A673 (cell line): Measurements from ENCODE around the gene NHLH2. TPM values are rescaled to one million over a fixed set of nuclear protein-coding genes. Genes with fewer than 3 reads are reported as not detected.

Experiments used
- BruUV-seq: library from RNA; stranded (reverse); fragments of 400-500 nt; replicated peaks from 2 replicates; lab custom pipeline; 2021; lab: Mats Ljungman, UMichigan
- CTCF ChIA-PET: fragments of 300-600 bp; sonication (Branson Sonifier 250); formaldehyde crosslinking; loops from one replicate; lab custom pipeline; 2022; ENCODE audit warnings: antibody characterized with exemption; lab: Charles Lee
- POLR2A ChIA-PET: fragments of 300-600 bp; sonication (Branson Sonifier 250); formaldehyde crosslinking; loops from one replicate; lab custom pipeline; 2022; ENCODE audit warnings: antibody characterized with exemption; ENCODE audit not compliant: low non-redundant PET; lab: Charles Lee
- DNase-seq: peaks from one replicate; pipeline ENCODE4 v3.0.0-alpha.2; 2015; ENCODE audit warnings: low spot score
- H3K27ac ChIP-seq: fragments of 200-600 bp; sonication (generic); 2 replicates; pipeline ENCODE4 v1.5.1; 2016; ENCODE audit warnings: mixed run types, low read depth, mild to moderate bottlenecking, mixed read lengths, antibody characterized with exemption, low read length; ENCODE audit not compliant: poor library complexity, severe bottlenecking
- H3K27me3 ChIP-seq: fragments of 200-600 bp; sonication (generic); replicated peaks from 2 replicates; pipeline ENCODE4 v1.6.1; 2017; ENCODE audit warnings: mixed run types, low read depth, mild to moderate bottlenecking, mixed read lengths, antibody characterized with exemption, low read length; ENCODE audit not compliant: insufficient read depth, poor library complexity
- H3K36me3 ChIP-seq: fragments of 200-600 bp; sonication (generic); 2 replicates; pipeline ENCODE4 v1.6.1; 2016; ENCODE audit warnings: mixed run types, mild to moderate bottlenecking, mixed read lengths, antibody characterized with exemption, low read length; ENCODE audit not compliant: insufficient read depth, poor library complexity, severe bottlenecking
- H3K4me1 ChIP-seq: fragments of 200-600 bp; sonication (generic); 2 replicates; pipeline ENCODE4 v1.6.1; 2017; ENCODE audit warnings: mixed run types, mild to moderate bottlenecking, mixed read lengths, antibody characterized with exemption, low read length; ENCODE audit not compliant: insufficient read depth, poor library complexity, severe bottlenecking
- H3K4me3 ChIP-seq: fragments of 200-600 bp; sonication (generic); 2 replicates; pipeline ENCODE4 v1.5.1; 2016; ENCODE audit warnings: low read depth, mixed run types, mild to moderate bottlenecking, mixed read lengths, low read length; ENCODE audit not compliant: poor library complexity, severe bottlenecking
- H3K9me3 ChIP-seq: fragments of 200-600 bp; sonication (generic); 2 replicates; pipeline ENCODE4 v1.6.1; 2016; ENCODE audit warnings: mixed run types, low read depth, mild to moderate bottlenecking, mixed read lengths, antibody characterized with exemption, low read length; ENCODE audit not compliant: poor library complexity, severe bottlenecking
- EZH2 ChIP-seq: fragments of 200-600 bp; sonication (generic); IDR thresholded peaks from 2 replicates; pipeline ENCODE4 v1.6.1; 2017; ENCODE audit warnings: borderline replicate concordance, low read depth, mild to moderate bottlenecking, mixed read lengths, antibody characterized with exemption, low read length; ENCODE audit not compliant: poor library complexity, severe bottlenecking
- intact Hi-C: fragments of 100-400 bp; cut with micrococcal nuclease; formaldehyde crosslinking; loops from one replicate; pipeline ENCODE4 v1.10.0; 2022; ENCODE audit not compliant: unreplicated experiment
- total RNA-seq: library from RNA; stranded (reverse); gene quantifications from 2 replicates; pipeline ENCODE4 v1.2.3, GENCODE V29; 2021
- TF ChIP-seq, protein P1 (sequence below): fragments of 300-800, 200-600 bp; sonication (generic); conservative IDR thresholded peaks from 2 replicates; pipeline ENCODE4 v1.5.1; 2017; ENCODE audit warnings: low read depth, mild to moderate bottlenecking, antibody characterized with exemption, low read length, moderate library complexity, mixed read lengths

Gene NHLH2
- total RNA-seq, 1 experiment from 2014 or later = not detected

DNA sequence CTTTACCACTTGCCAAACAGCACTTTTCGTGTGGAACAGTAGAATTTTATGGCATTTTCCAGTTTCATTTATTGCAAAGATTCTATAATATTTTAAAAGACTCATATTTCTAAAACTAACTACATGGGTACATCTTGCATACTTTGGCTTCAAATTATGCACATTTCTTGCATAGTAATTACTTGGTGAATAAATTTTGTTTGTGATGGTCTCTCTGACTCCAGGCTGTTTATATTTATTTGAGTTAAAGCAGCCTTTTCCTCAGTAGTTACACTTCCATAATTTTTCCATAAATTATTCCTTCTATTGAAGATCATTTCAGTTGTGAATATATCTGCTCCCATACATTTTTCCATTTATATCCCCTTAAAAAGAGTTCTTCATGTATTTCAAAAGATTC lies 6.9 kb upstream of the NHLH2 start:
- H3K4me3 ChIP-seq = no peak overlapping the region
- no peaks in the 10 kb centered on the region for H3K4me1 ChIP-seq
- peaks cover 77% of the 10 kb centered on the region for H3K27me3 ChIP-seq
- TF ChIP-seq, protein P1, sequence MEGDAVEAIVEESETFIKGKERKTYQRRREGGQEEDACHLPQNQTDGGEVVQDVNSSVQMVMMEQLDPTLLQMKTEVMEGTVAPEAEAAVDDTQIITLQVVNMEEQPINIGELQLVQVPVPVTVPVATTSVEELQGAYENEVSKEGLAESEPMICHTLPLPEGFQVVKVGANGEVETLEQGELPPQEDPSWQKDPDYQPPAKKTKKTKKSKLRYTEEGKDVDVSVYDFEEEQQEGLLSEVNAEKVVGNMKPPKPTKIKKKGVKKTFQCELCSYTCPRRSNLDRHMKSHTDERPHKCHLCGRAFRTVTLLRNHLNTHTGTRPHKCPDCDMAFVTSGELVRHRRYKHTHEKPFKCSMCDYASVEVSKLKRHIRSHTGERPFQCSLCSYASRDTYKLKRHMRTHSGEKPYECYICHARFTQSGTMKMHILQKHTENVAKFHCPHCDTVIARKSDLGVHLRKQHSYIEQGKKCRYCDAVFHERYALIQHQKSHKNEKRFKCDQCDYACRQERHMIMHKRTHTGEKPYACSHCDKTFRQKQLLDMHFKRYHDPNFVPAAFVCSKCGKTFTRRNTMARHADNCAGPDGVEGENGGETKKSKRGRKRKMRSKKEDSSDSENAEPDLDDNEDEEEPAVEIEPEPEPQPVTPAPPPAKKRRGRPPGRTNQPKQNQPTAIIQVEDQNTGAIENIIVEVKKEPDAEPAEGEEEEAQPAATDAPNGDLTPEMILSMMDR = no peak
- TF ChIP-seq EZH2 = no peak
- no peaks in the 10 kb centered on the region for H3K36me3 ChIP-seq
- no peak overlapping the region for H3K27ac ChIP-seq
- intact Hi-C loops = no loop called here
- POLR2A ChIA-PET = no interaction called here
- BruUV-seq = no TSS peak
- CTCF ChIA-PET = no interaction called here
- no peak for DNase-seq
- no peaks in the 10 kb centered on the region for H3K9me3 ChIP-seq

DNA sequence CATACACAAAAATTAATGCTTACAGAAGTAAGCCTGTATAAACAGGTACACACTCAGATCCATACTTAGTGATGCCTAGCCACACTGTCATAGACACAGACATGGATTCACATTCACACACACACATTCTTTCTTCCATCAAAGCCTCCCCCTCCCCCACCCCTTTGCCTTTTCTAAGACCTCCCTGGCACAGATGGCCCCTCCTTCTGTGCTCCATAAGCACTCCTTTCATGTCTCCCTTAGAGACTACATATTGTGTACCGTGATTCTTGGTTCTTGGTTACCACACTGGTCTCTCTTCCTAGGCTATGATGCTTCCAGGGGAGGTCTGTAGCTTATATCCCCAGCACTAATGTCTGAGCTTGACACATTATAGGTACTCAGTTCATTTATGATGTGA lies 2.0 kb upstream of the NHLH2 start:
- H3K4me1 ChIP-seq = peaks cover 16% of the 10 kb centered on the region
- no peak for DNase-seq
- ChIA-PET POLR2A (no interaction called here), CTCF (no interaction called here)
- H3K9me3 ChIP-seq = no peaks in the 10 kb centered on the region
- no peak overlapping the region for H3K27ac ChIP-seq
- TF ChIP-seq, protein P1 = no peak
- TF ChIP-seq EZH2 = no peak
- intact Hi-C loops = no loop called here
- H3K4me3 ChIP-seq = no peak overlapping the region
- BruUV-seq = no TSS peak
- H3K27me3 ChIP-seq = peaks cover 98% of the 10 kb centered on the region
- H3K36me3 ChIP-seq = no peaks in the 10 kb centered on the region

DNA sequence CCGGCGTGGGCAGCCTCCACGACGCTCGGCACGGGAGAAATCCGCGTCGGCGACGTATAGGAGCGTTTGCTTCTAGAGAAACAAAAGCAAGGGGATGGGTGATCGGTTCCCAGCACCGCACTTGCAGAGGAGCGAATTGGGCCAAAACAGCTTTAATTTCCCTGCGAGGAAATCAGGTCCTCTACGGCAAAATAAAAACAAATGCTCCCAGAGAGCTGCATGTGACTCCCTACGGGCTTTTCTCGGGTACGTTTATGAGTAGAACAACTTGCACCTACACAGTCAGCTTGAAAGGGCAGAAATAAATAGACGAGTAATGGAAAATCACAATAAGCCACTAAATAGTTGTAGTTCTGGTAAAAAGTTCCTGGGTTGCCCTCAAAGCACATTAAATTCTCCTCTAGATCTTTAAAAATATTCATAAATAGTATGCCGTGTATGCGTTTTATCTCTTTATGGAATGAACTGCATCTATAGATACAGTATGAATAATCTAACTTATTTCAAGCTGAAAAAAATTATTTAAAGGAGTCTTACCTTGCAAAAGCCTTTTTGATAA lies 1.2 kb downstream of the NHLH2 start:
- BruUV-seq = no TSS peak
- peak; percentile 86 for TF ChIP-seq EZH2
- TF ChIP-seq, protein P1 = no peak
- Histone ChIP-seq H3K27ac (no peak overlapping the region), H3K4me1 (peaks cover 16% of the 10 kb centered on the region), H3K4me3 (peak overlapping the region; percentile 30), H3K9me3 (no peaks in the 10 kb centered on the region), H3K27me3 (peaks cover 97% of the 10 kb centered on the region), H3K36me3 (no peaks in the 10 kb centered on the region)
- ChIA-PET CTCF (interaction anchor here (0.5 kb wide), 1 partner anchor 38 kb away, joined by 6 read pairs; no protein-coding TSS in a partner anchor), POLR2A (no interaction called here)
- intact Hi-C loops = no loop called here
- no peak for DNase-seq
